ENCODE results near the gene EPB41L4B. TPM values are rescaled to one million over a fixed set of nuclear protein-coding genes. Genes with fewer than 3 reads are reported as not detected.

The EPB41L4B gene
- total and polyA plus RNA-seq, 2 of the 4 experiments (the other 2 are of a cell fraction) = 0.36 to 0.54 TPM

- no CpG with 5 or more reads among the region's 3 CpGs for WGBS, 2 experiments (ENCODE audit: extremely low coverage in 2 of 2, insufficient read length in 1 of 2)
- CTCF ChIA-PET = no interaction called here
- intact Hi-C loops (cut with micrococcal nuclease) = no loop called here
Measured at GRCh38 chr9:109346904-109347303, 26.0 kb upstream of the EPB41L4B start.

More at GRCh38 chr9:109346904-109347303, 26.0 kb upstream of the EPB41L4B start:
- TF ChIP-seq CTCF (conservative IDR thresholded peaks at IDR 0.05; ENCODE audit: low read depth, low read length) = no peak
- TF ChIP-seq MAZ (IDR thresholded peaks at IDR 0.05; ENCODE audit: borderline replicate concordance, low read depth, low read length) = no peak
- TF ChIP-seq SMC3 (IDR thresholded peaks at IDR 0.05; ENCODE audit: low read depth, low read length) = no peak
- TF ChIP-seq CEBPB (IDR thresholded peaks at IDR 0.05; ENCODE audit: low read depth, low read length) = no peak
- TF ChIP-seq CHD1 (IDR thresholded peaks at IDR 0.05; ENCODE audit: low read depth, low read length) = no peak
- TF ChIP-seq USF2 (IDR thresholded peaks at IDR 0.05; ENCODE audit: low read depth, low read length) = no peak
- no peak for TF ChIP-seq ELK1 (IDR thresholded peaks at IDR 0.05; ENCODE audit: borderline replicate concordance, low read depth, low read length)
- TF ChIP-seq NFE2L2 (IDR thresholded peaks at IDR 0.05; ENCODE audit: low read depth, low read length) = no peak
- H3K14ac ChIP-seq (replicated peaks; ENCODE audit: low read depth, low read length) = no peak overlapping the region
- H3K4ac ChIP-seq (ENCODE audit: low read depth, low read length) = no peak overlapping the region
- no peaks in the 10 kb centered on the region for H3K79me1 ChIP-seq (ENCODE audit: low read depth in 1 of 2, low read length in 2 of 2)
- no peak overlapping the region for H2BK120ac ChIP-seq (ENCODE audit: low read depth, low read length)
- H2AK9ac ChIP-seq (replicated peaks; ENCODE audit: low read depth, low read length, poor library complexity) = no peak overlapping the region
- H3K27me3 ChIP-seq (ENCODE audit: control insufficient read depth, insufficient read depth, low read length) = peaks cover 19% of the 10 kb centered on the region
- no peak overlapping the region for H3K4me3 ChIP-seq (ENCODE audit: insufficient read depth, low read depth, low read length)
- DNase-seq (no peak), ATAC-seq (ENCODE audit: low read depth) (no peak)
- no peak overlapping the region for H4K8ac ChIP-seq (ENCODE audit: low read depth in 2 of 2, low read length in 2 of 2)
- H3K9me3 ChIP-seq (ENCODE audit: control insufficient read depth, insufficient read depth, low read length) = no peaks in the 10 kb centered on the region
- in situ Hi-C loops (cut with MboI; ENCODE audit: low sequenced_read_pairs) = no loop called here
- no peaks in the 10 kb centered on the region; the same call in 1 of the 2 replicates for H3K9me1 ChIP-seq (ENCODE audit: insufficient read depth, low read length)
- H3K18ac ChIP-seq (ENCODE audit: low read depth, low read length) = no peak overlapping the region
- no peak overlapping the region for H3K9ac ChIP-seq (ENCODE audit: low read depth, low read length)
- dilution Hi-C loops (cut with HindIII; ENCODE audit: low sequenced_read_pairs, unreplicated experiment) = no loop called here
- H3K56ac ChIP-seq (ENCODE audit: extremely low read depth, insufficient read depth, low read length) = no peak overlapping the region
- no peaks in the 10 kb centered on the region for H4K20me1 ChIP-seq (ENCODE audit: insufficient read depth, low read length)
- peaks cover 3% of the 10 kb centered on the region; the same call in 1 of the 2 replicates for H3K4me1 ChIP-seq (ENCODE audit: control insufficient read depth, insufficient read depth, low read length)
- H2AFZ ChIP-seq (replicated peaks; ENCODE audit: low read length, poor library complexity) = no peak overlapping the region
- no peak overlapping the region for H2BK5ac ChIP-seq (ENCODE audit: low read depth, low read length, poor library complexity, severe bottlenecking)
- no peak overlapping the region for H3K27ac ChIP-seq (ENCODE audit: insufficient read depth, low read length)
- H4K5ac ChIP-seq (ENCODE audit: low read depth, low read length) = no peak overlapping the region
- BruUV-seq (replicated peaks) = no TSS peak
- POLR2A ChIA-PET (ENCODE audit: unreplicated experiment) = no interaction called here
- H2BK20ac ChIP-seq (ENCODE audit: low read depth, low read length) = no peak overlapping the region
- H3K36me3 ChIP-seq (ENCODE audit: control insufficient read depth, insufficient read depth, low read length) = no peaks in the 10 kb centered on the region
- H2BK15ac ChIP-seq (ENCODE audit: low read depth, low read length) = no peak overlapping the region
- no peak overlapping the region for H3K4me2 ChIP-seq (ENCODE audit: low read depth, low read length)
- H3K23ac ChIP-seq (ENCODE audit: low read depth, low read length) = no peak overlapping the region
- no peak overlapping the region for H4K91ac ChIP-seq (ENCODE audit: insufficient read depth, low read depth, low read length)
- no peak overlapping the region for H2AK5ac ChIP-seq (ENCODE audit: low read depth, low read length)

All from IMR-90 (cell line).